H54 (cell line): ENCODE data around the gene CECR2.
"Not testable (repeated sequence)": the region's sequence is repeated elsewhere in the genome, so short reads cannot be mapped to it uniquely, and the experiment has no call there.

Experiments used
- DNase-seq: peaks from one replicate; pipeline ENCODE4 v3.0.0; 2011; ENCODE audit warnings: low spot score, mixed read lengths; ENCODE audit not compliant: insufficient read length
- FAIRE-seq: peaks from 3 replicates; lab custom pipeline; 2011; peaks lifted over from hg19 to GRCh38; lab: Jason Lieb, UNC
- POLR2A ChIP-seq: IDR thresholded peaks from 2 replicates; pipeline ENCODE4 v1.6.1; 2011; ENCODE audit warnings: low read depth, mild to moderate bottlenecking, low read length

The CECR2 gene

DNA sequence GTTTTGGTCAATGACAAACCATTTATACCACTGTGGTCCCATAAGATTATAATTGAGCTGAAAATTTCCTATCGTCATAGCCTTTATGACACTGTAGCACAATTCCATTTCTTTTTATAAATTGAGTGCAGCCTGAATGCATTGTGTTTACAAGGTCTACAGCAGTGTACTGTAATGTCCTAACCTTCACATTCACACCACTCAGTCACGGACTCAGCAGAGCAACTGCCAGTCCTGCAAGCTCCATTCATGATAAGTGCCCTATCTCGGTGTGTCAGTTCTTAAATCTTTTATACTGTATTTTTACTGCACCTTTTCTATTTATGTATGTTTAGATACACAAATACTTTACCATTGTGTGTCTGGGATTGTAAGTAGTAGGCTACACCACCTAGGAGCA lies 138.8 kb downstream of the CECR2 start:
- FAIRE-seq (no peak), DNase-seq (no peak)
- TF ChIP-seq POLR2A: no peak

- FAIRE-seq (no peak), DNase-seq (no peak)
- TF ChIP-seq POLR2A: no peak
These were observed 143.7 kb downstream of the CECR2 start for GRCh38 chr22:17512960-17513359.

DNA sequence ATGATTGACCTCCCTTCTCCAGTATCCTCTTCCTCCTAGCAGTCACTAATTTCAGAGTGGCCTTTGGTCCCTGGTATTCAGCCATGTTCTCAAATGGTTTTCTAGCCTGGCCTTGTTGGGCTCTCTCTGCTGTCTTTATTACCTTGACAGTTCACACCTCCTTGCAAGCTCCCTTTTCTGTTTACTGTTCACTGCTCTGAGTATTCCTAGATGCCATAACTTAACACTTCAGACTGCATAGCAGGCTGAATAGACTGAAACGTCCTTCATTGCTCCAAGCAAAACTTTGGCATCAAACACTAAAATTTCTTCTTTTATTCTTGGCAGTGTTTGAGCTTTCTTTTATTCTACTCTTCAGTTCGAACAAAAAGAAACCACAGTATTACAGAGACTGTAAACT lies 144.4 kb downstream of the CECR2 start:
- no peak for TF ChIP-seq POLR2A
- FAIRE-seq (no peak), DNase-seq (no peak)

DNA sequence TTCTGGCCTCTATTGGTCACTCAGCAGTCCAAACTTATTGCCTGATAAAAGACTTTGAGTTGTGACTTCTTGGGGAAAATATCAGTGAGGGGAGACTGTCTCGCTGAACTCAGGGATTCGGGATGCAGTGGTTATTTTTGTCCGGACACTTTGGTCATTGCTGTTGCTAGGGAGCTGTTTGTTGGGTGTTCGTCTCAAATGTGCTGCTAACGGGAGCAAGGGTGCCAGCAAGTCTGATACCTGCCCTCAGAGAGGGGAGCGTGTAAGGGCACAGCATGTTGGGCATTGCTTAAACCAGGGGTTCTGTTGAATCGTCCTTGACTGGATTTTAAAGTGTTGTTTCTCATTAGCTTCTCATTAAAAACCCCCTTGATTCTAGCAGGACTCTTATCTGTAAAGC lies 144.8 kb downstream of the CECR2 start:
- no peak for TF ChIP-seq POLR2A
- FAIRE-seq: no peak
- DNase-seq: no peak

DNA sequence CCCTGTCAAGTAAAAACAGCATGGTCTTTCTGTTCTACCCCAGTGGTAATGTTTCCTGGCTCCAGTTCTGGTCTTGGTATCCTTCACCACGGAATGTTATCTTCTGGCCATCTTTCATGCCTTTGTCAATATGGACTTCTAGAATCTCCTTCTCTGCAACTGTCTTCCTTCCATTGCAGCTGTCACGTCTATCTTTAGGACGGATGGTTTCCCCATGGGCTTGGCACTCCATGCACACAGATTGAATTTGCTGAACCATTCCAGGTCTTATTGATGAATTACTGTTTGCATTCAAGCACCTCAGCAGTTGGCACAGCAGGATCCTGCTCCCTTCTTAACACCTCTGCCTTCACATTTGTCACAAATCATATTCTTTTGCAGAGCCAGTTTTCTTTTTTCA lies 149.1 kb downstream of the CECR2 start:
- DNase-seq: no peak
- TF ChIP-seq POLR2A: no peak
- FAIRE-seq: no peak

- not testable (repeated sequence) for FAIRE-seq
These were observed 152.7 kb downstream of the CECR2 start for GRCh38 chr22:17521971-17522370.

GRCh38 chr22:17523925-17524324 lies 154.7 kb downstream of the CECR2 start:
- no peak for DNase-seq
- no peak for FAIRE-seq

More at GRCh38 chr22:17521971-17522370, 152.7 kb downstream of the CECR2 start:
- DNase-seq: not testable (repeated sequence)

GRCh38 chr22:17536269-17536668 lies 167.0 kb downstream of the CECR2 start:
- TF ChIP-seq POLR2A: no peak
- FAIRE-seq: no peak

More at GRCh38 chr22:17523925-17524324, 154.7 kb downstream of the CECR2 start:
- TF ChIP-seq POLR2A: no peak

GRCh38 chr22:17537155-17537554 lies 167.9 kb downstream of the CECR2 start:
- FAIRE-seq (no peak), DNase-seq (no peak)

More at GRCh38 chr22:17536269-17536668, 167.0 kb downstream of the CECR2 start:
- DNase-seq: no peak

DNA sequence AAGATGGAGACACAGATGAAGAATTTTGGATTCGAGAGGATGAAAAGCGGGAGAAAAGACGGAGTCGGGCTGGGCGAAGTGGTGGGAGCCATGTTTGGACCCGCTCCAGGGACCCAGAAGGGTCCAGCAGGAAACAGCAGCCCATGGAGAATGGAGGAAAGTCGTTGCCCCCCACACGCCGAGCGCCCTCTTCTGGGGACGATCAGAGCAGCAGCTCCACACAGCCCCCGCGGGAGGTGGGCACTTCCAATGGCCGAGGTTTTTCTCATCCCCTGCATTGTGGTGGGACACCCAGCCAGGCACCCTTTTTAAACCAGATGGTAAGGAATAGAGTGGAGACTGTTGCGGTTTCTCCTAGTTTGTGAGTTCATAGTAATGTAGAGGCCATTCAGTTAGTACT lies 171.2 kb downstream of the CECR2 start:
- no peak for TF ChIP-seq POLR2A
- FAIRE-seq: no peak
- DNase-seq: no peak

More at GRCh38 chr22:17537155-17537554, 167.9 kb downstream of the CECR2 start:
- TF ChIP-seq POLR2A: no peak

DNA sequence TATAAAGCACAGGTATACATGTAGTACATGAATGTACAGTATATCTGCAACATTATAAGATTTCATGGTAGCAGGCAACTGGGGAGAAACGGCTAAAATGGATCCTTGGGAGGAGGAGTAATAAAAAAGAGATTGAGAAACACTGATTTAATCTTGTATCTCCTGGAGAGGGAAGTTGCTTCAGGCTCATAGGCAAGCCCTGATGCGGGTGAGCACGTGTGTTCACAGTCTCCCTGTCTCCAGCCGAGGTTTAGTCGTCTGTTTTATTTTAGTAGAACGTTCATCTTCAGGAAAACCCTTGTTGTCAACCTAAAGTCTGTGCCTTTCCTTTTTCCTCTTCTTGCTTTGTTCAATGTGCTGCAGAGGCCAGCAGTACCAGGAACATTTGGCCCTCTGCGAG lies 172.2 kb downstream of the CECR2 start:
- DNase-seq (no peak), FAIRE-seq (no peak)
- TF ChIP-seq POLR2A: no peak

- no peak for DNase-seq
- no peak for FAIRE-seq
- TF ChIP-seq POLR2A: no peak
These were observed 173.2 kb downstream of the CECR2 start for GRCh38 chr22:17542452-17542851.

DNA sequence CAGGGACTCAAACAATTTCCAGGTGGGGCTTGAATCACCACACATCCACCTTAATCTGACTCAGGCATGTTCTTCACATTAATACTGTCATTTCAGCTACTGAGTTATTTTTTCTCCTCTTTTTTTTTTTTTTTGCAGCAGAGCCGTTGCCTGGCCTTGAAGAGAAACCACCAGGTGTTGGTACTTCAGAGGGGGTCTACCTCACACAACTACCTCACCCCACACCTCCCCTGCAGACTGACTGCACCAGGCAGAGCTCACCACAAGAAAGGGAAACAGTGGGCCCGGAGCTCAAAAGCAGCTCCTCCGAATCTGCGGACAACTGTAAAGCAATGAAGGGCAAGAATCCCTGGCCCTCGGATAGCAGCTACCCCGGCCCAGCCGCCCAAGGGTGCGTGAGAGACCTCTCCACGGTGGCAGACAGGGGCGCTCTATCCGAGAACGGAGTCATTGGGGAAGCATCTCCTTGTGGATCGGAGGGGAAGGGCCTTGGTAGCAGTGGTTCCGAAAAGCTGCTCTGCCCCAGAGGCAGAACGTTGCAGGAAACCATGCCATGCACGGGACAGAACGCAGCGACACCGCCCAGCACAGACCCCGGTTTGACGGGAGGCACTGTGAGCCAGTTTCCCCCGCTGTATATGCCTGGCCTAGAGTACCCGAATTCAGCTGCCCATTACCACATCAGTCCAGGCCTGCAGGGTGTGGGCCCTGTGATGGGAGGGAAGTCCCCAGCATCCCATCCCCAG lies 178.9 kb downstream of the CECR2 start:
- DNase-seq: no peak
- no peak for FAIRE-seq
- TF ChIP-seq POLR2A: no peak

DNA sequence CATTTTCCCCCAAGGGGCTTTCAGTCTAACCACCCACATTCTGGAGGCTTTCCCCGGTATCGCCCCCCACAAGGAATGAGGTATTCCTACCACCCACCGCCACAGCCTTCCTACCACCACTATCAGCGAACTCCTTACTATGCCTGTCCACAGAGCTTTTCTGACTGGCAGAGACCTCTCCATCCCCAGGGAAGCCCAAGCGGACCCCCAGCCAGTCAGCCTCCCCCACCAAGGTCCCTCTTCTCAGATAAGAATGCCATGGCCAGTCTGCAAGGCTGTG lies 179.4 kb downstream of the CECR2 start:
- TF ChIP-seq POLR2A: no peak
- no peak for DNase-seq
- FAIRE-seq: no peak

GRCh38 chr22:17549183-17549582 lies 179.9 kb downstream of the CECR2 start:
- no peak for TF ChIP-seq POLR2A
- DNase-seq (no peak), FAIRE-seq (no peak)
